Vagina (tissue), 2 donors: Measurements from ENCODE around the gene ZBTB40. TPM values are rescaled to one million over a fixed set of nuclear protein-coding genes. Genes with fewer than 3 reads are reported as not detected.

Experiments used
- DNase-seq, 2 donors: peaks; one replicate each; pipeline ENCODE4 v3.0.0-alpha.2; 2017; ENCODE audit errors: extremely low spot score in 2 of 2
- H3K27ac ChIP-seq: fragments of 200-600 bp; sonication (generic); one replicate; pipeline ENCODE4 v1.5.1; 2019
- H3K27me3 ChIP-seq: fragments of 200-600 bp; sonication (generic); one replicate; pipeline ENCODE4 v1.5.1; 2019
- H3K36me3 ChIP-seq, 2 donors: fragments of 200-600 bp; sonication (generic); one replicate each; pipeline ENCODE4 v1.5.1; 2017 to 2019
- H3K4me1 ChIP-seq: fragments of 200-600 bp; sonication (generic); one replicate; pipeline ENCODE4 v1.5.1; 2019
- H3K4me3 ChIP-seq, 2 donors: fragments of 200-600 bp; sonication (generic); 1 replicate in 1 of 2; 2 replicates in 1 of 2; pipeline ENCODE4 v1.5.1; 2016 to 2019
- H3K9me3 ChIP-seq: fragments of 200-600 bp; sonication (generic); one replicate; pipeline ENCODE4 v1.5.1; 2019
- CTCF ChIP-seq, 3 experiments: fragments of 450-650 bp in 2 of 3; fragments of 200-600 bp in 1 of 3; sonication (generic) in 1 of 3; IDR thresholded peaks; one replicate each; pipeline ENCODE4 v1.5.1; 2017 to 2019; ENCODE audit warnings: antibody characterized with exemption in 3 of 3, mild to moderate bottlenecking in 2 of 3, moderate library complexity in 2 of 3
- POLR2A ChIP-seq, 2 donors: fragments of 450-650 bp; IDR thresholded peaks; one replicate each; pipeline ENCODE4 v1.6.1; 2017; ENCODE audit warnings: antibody characterized with exemption in 2 of 2, mild to moderate bottlenecking in 2 of 2, moderate library complexity in 2 of 2
- POLR2AphosphoS5 ChIP-seq, 2 donors: sonication (generic); formaldehyde crosslinking; IDR thresholded peaks; one replicate each; pipeline ENCODE4 v1.9.0; 2017; ENCODE audit warnings: antibody characterized with exemption in 2 of 2, mild to moderate bottlenecking in 2 of 2, low read depth in 1 of 2; ENCODE audit not compliant: insufficient read depth in 1 of 2
- intact Hi-C: fragments of 100-400 bp; cut with DNase I; formaldehyde crosslinking; loops from one replicate; pipeline ENCODE4 v1.15.1; 2023
- total RNA-seq: library from RNA; depleted of rRNA; stranded (reverse); fragments of >200 nt; gene quantifications from one replicate; pipeline ENCODE4 v1.2.3, GENCODE V29; 2016

The ZBTB40 gene
- total RNA-seq, 1 donor from 2014 or later, result 14.7 TPM

GRCh38 chr1:22556391-22557104 lies 104.9 kb downstream of the ZBTB40 start:
- intact Hi-C loops, result no loop called here
- Histone ChIP-seq H3K4me3 (no peak overlapping the region), H3K4me1 (no peaks in the 10 kb centered on the region), H3K9me3 (no peaks in the 10 kb centered on the region), H3K27ac (no peak overlapping the region), H3K36me3 (no peaks in the 10 kb centered on the region), H3K27me3 (no peaks in the 10 kb centered on the region)
- TF ChIP-seq POLR2AphosphoS5 (IDR thresholded peaks at IDR 0.05; ENCODE audit: insufficient read depth in 1 of 2, low read depth in 1 of 2) (no peak), CTCF (IDR thresholded peaks at IDR 0.05) (no peak), POLR2A (IDR thresholded peaks at IDR 0.05) (no peak)
- no peak for DNase-seq

GRCh38 chr1:22557341-22557950 lies 105.8 kb downstream of the ZBTB40 start:
- no peak overlapping the region for H3K27ac ChIP-seq
- no peak for DNase-seq
- H3K9me3 ChIP-seq, result no peaks in the 10 kb centered on the region
- intact Hi-C loops, result no loop called here
- no peaks in the 10 kb centered on the region for H3K36me3 ChIP-seq
- TF ChIP-seq CTCF (IDR thresholded peaks at IDR 0.05), result no peak
- no peak for TF ChIP-seq POLR2A (IDR thresholded peaks at IDR 0.05)
- TF ChIP-seq POLR2AphosphoS5 (IDR thresholded peaks at IDR 0.05; ENCODE audit: insufficient read depth in 1 of 2, low read depth in 1 of 2), result no peak
- H3K4me3 ChIP-seq, result no peak overlapping the region
- no peaks in the 10 kb centered on the region for H3K4me1 ChIP-seq
- H3K27me3 ChIP-seq, result no peaks in the 10 kb centered on the region

- H3K27me3 ChIP-seq, result peaks cover 4% of the 10 kb centered on the region
- H3K27ac ChIP-seq, result no peak within 1 kb of the TSS
- no peaks in the 10 kb centered on the region for H3K36me3 ChIP-seq
- no peak within 1 kb of the TSS for H3K4me3 ChIP-seq
- H3K9me3 ChIP-seq, result no peaks in the 10 kb centered on the region
- intact Hi-C loops, result no loop called here
- TF ChIP-seq CTCF (IDR thresholded peaks at IDR 0.05), result no peak
- no peak for TF ChIP-seq POLR2AphosphoS5 (IDR thresholded peaks at IDR 0.05; ENCODE audit: insufficient read depth in 1 of 2, low read depth in 1 of 2)
- TF ChIP-seq POLR2A (IDR thresholded peaks at IDR 0.05), result no peak
- DNase-seq, result no peak
- H3K4me1 ChIP-seq, result no peaks in the 10 kb centered on the region
These were observed 111.2 kb downstream of the ZBTB40 start, which contains the start of gene EPHA8 for GRCh38 chr1:22562584-22563583. Gene EPHA8, plus strand, starts transcription at chr1:22563489. Its CDS starts 147 bp downstream, at chr1:22563636.

- no peak for DNase-seq
- TF ChIP-seq POLR2A (IDR thresholded peaks at IDR 0.05), result no peak
- no peak for TF ChIP-seq CTCF (IDR thresholded peaks at IDR 0.05)
- TF ChIP-seq POLR2AphosphoS5 (IDR thresholded peaks at IDR 0.05; ENCODE audit: insufficient read depth in 1 of 2, low read depth in 1 of 2), result no peak
- Histone ChIP-seq H3K36me3 (no peaks in the 10 kb centered on the region), H3K27ac (no peak overlapping the region), H3K4me1 (no peaks in the 10 kb centered on the region), H3K9me3 (no peaks in the 10 kb centered on the region), H3K27me3 (peaks cover 4% of the 10 kb centered on the region), H3K4me3 (no peak overlapping the region)
- intact Hi-C loops, result no loop called here
These were observed 112.3 kb downstream of the ZBTB40 start for GRCh38 chr1:22563671-22564602.
